ENCODE measurements around the gene RBM33. TPM values are rescaled to one million over a fixed set of nuclear protein-coding genes. Genes with fewer than 3 reads are reported as not detected.

Gene RBM33
- total RNA-seq, 4 donors from 2014 or later: 20.6 to 85.1 (median 38.4) TPM

DNA sequence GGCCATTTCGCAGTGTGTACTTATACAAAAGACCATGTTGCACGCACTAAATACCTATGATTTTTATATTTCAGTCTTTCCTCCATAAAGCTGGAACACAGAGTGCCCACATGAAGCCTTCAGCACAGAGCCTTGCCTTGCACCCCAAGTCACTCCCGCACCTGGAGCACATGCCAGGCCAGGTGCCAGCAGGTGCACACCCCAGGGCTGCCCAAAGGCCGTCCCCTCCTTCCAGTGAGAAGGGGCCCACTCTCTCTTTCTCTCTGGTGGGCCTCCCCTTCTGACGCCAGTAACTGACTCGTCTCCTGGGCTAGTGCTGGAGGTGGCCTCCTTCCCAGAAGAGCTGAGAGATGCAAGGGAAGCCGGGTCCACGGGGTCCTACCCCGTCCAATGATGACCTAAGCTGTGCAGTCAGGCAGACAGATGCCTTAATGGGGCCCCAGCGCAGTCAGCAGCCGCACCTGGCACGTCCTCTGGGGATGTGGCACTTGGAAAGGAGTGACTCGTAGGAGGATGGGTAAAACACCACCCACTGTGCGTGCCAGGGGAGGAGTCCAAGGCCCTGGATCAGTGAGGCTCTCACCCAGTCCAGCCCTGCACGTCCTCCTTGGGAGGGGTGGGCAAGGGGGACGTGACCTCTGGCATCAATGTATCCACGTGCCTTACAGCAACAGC, 185.5 kb downstream of the RBM33 start:
- DNase-seq: no peak
- no peak for TF ChIP-seq POLR2A (IDR thresholded peaks at IDR 0.05)
- TF ChIP-seq, protein P1, sequence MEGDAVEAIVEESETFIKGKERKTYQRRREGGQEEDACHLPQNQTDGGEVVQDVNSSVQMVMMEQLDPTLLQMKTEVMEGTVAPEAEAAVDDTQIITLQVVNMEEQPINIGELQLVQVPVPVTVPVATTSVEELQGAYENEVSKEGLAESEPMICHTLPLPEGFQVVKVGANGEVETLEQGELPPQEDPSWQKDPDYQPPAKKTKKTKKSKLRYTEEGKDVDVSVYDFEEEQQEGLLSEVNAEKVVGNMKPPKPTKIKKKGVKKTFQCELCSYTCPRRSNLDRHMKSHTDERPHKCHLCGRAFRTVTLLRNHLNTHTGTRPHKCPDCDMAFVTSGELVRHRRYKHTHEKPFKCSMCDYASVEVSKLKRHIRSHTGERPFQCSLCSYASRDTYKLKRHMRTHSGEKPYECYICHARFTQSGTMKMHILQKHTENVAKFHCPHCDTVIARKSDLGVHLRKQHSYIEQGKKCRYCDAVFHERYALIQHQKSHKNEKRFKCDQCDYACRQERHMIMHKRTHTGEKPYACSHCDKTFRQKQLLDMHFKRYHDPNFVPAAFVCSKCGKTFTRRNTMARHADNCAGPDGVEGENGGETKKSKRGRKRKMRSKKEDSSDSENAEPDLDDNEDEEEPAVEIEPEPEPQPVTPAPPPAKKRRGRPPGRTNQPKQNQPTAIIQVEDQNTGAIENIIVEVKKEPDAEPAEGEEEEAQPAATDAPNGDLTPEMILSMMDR (IDR thresholded peaks at IDR 0.05): no peak
- Histone ChIP-seq H3K9me3 (no peaks in the 10 kb centered on the region), H3K27me3 (no peaks in the 10 kb centered on the region), H3K36me3 (no peaks in the 10 kb centered on the region), H3K27ac (no peak overlapping the region), H3K4me1 (no peaks in the 10 kb centered on the region), H3K4me3 (no peak overlapping the region)
- intact Hi-C loops (cut with DNase I; ENCODE audit: low total_unique reads): no loop called here

Other genes starting within 250 kb of the RBM33 start
- 1 to 10 TPM in 1 of 4 donors, under 1 TPM in 1, not detected in 2; 0.15 to 2.1 TPM for gene EN2, start 186.5 kb upstream of the RBM33 start, total RNA-seq
- not detected for gene CNPY1, start 98.1 kb upstream of the RBM33 start, total RNA-seq
- under 1 TPM in 1 of 4 donors, not detected in 3; 0.62 TPM for gene SHH, start 167.8 kb downstream of the RBM33 start, total RNA-seq